NCI-H82 treated with DMSO at 0.1 percent for 48 hours (cell line): ENCODE measurements around the gene ZBTB8A.

Experiments
- DNase-seq: peaks from one replicate; lab custom pipeline; 2025; ENCODE audit not compliant: unreplicated experiment; lab: John Stamatoyannopoulos, UW

The ZBTB8A gene

GRCh38 chr1:32651461-32652073 is 112.3 kb downstream of the ZBTB8A start:
- no peak for DNase-seq

- no peak for DNase-seq
Observed at GRCh38 chr1:32652244-32652962, 113.2 kb downstream of the ZBTB8A start.
